Dedifferentiated amniotic fluid mesenchymal stem cell (primary cell): ENCODE data around the gene MTOR.
"Not testable (repeated sequence)": the region's sequence is repeated elsewhere in the genome, so short reads cannot be mapped to it uniquely, and the experiment has no call there.

Source experiments
- DNase-seq: peaks from one replicate; pipeline ENCODE4 v3.0.0-alpha.2; 2016; ENCODE audit errors: extremely low spot score

Gene MTOR

DNA sequence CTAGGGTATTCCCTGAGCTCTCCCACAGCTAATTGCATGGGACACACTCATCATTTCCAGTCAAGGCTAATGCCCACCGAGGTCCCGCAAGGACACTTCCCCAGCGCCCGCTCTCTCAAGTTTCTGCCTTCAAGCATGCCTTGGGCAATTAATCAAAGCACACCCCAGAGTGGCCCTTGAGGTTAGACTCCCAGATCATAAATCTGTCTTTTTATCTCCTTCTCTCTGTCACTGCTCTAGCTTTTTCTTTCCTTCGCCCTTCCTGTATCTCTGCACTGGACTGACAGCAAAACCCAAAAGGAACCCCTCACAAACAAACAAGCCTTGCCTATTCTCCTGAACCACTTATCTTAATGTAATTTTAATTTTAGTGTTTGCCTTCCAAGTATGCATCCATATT, 154.8 kb downstream of the MTOR start:
- no peak for DNase-seq

DNA sequence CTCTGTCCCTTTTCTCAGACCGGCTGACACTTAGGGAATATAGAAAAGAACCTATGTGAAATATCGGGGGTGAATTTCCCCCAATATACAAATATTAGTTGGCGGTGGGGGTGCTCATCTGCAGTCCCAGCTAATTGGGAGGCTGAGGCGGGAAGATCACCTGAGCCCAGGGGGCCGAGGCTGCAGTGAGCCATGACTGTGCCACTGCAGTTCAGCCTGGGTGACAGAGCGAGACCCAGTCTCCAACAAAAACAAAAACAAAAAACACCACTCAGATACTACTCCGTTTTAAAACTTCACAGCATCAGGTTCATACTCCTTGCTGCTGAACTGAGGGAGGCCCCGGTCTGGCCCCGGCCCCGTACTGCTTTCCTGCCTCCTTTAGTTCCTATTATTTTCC, 156.8 kb downstream of the MTOR start:
- DNase-seq, result no peak

DNA sequence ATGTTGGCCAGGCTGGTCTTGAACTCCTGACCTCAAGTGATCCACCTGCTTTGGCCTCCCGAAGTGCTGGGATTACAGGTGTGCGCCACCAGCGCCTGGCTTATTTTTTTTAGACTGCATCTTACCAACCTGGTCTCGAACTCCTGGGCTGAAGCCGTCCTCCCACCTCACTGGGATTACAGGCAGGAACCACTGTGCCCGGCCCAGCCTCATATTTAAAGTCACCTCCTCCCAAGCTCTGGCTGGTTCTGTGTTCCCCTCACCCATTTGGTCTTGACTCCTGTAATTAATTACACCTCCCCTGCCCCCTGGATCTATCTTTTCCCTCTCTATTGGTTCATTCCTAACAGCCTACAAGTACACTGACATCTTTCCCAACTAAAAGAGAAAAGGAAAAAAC, 161.0 kb downstream of the MTOR start:
- DNase-seq, result no peak

DNA sequence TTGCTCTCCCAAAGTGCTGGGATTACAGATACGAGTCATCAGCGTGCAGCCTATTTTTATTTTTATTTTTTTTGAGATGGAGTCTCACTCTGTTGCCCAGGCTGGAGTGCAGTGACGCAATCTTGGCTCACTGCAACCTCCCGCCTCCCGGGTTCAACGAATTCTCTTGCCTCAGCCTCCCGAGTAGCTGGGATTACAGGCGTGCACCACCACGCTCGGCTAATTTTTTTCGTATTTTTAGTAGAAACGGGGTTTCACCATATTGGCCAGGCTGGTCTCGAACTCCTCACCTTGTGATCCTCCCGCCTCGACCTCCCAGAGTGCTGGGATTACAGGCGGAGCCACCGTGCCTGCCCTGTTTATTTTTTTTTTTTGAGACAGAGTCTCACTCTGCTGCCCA, 161.5 kb downstream of the MTOR start:
- not testable (repeated sequence) for DNase-seq

DNA sequence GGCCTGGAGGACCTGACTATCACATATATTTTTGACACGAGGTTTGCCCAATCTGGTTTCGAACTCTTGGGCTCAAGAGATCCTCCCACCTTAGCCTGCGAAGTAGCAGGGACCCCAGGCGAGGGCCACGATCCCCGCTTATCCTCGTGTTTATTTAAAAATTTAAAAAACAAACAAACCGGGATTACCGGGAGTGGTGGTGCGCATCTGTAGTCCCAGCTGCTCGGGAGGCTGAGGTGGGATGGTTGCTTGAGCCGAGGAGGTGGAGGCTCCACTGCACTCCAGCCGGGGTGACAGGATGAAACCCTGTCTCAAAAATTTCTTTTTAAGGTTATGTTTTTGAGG, 162.2 kb downstream of the MTOR start:
- DNase-seq, result no peak

DNA sequence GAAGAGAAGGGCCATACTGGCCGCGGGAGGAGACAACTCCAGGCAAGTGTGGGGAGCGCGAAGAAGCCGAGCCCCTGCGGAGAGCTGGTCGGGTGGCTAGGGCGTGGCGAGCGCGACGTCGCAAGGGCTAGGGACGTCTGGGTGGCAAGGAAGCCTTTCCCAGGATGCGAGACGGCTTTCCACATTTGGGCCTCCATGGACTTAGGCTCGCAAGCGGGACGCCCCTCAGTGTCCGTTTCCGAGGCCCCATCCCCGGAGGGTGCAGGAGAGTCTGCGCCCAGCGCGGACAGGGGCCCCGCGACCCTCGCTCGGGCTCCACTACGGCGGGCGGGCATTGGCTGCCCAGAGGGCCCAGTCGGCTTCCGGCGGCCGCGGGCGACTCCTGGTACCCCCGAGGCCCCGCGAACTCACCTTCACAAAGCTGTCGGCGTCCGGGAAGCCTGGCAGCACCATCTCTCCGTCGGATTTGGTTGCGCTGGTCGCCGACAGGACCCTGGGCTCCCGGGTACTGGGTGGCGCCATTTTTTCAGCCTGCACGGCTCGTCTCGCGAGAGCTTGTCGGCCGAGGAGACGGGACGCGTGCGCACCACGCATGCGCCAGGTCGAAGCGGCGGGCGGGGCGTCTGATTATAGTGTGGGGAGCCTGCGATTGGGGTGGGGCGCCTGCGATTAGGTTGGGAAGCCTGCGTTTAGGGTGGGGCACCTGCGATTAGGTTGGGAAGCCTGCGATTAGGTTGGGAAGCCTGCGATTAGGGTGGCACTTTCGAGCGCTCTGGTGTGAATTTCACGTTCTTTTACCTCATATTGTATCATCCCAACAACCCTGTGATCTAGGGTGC, 162.8 kb downstream of the MTOR start, which contains the start of gene EXOSC10:
Gene EXOSC10, minus strand, starts transcription at position 560 of the 839 bp plus-strand sequence. Its CDS starts 38 bp downstream, at position 522.
- peak; percentile 81 for DNase-seq

DNA sequence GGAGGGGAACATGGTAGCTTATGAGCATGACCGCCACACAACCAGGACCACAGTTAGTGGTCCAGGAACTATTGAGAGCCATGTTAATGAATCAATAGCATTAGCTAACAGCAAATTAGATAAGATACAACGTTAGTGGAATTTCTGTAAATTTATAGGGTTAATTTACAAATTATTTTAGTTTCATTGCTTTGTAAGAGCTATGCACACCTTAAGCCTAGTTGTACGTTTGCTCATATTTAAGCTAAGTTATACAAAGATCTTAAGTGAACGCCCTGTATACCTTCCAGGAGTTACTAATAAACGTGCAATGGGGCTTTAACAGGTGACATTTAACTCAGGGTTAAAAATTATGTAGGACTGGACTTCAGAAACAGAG, 163.4 kb downstream of the MTOR start:
- DNase-seq, result no peak

DNA sequence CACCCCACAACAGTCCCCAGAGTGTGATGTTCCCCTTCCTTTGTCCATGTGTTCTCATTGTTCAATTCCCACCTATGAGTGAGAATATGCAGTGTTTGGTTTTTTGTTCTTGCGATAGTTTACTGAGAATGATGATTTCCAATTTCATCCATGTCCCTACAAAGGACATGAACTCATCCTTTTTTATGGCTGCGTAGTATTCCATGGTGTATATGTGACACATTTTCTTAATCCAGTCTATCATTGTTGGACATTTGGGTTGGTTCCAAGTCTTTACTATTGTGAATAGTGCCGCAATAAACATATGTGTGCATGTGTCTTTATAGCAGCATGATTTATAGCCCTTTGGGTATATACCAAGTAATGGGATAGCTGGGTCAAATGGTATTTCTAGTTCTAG, 178.6 kb downstream of the MTOR start:
- not testable (repeated sequence) for DNase-seq

DNA sequence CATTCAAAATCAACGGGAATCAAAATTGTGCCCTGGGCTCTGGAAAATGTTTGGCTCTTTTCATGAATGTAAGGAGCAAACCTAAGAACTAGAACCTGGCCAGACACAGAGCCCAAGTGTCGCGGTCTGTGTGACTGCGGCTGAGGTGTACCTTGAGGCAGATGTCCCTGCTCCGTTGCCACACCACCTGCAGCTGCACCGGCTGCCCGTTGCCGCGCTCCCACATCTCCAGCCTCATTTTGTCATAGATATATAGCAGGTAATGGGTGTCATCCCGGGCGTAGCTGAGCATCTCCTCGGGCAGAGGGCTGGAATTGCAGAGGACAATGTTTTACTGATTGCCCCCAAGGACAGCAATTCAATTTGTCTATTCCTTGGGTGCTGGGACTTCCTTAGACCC, 181.4 kb downstream of the MTOR start:
- no peak for DNase-seq

DNA sequence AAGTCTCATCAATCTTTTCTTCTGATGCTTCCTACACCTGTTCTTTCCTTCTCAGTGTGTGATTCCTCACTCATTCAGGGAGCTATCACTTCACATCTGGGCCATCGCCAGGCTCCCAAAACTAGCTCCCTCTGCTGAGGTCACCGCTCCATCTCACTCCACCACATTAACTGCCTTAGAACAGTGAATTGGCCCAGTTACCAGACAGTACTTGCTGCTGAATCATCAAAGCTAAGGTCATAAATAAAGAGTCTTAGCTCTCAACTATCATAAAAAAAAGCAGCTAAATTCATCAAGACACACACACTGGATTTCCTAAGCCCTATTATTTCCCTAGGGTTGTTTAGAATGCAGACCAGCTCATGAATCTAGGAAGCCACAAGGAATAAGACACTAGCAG, 183.7 kb downstream of the MTOR start:
- DNase-seq, result no peak

DNA sequence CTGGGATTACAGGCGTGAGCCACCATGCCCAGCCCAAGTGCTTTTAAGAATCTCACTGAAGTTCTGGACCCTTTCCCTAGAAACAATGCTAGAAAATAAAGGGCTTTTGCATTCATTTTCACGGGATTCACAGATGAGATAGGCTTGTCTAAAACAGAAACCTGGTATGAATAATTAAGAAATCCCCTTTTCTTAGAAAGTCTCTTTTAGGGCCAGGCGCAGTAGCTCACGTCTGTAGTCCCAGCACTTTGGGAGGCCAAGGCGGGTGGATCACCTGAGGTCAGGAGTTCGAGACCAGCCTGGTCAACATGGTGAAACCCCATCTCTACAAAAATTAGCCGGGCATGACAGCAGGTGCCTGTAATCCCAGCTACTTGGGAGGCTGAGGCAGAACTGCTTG, 189.0 kb downstream of the MTOR start:
- DNase-seq, result not testable (repeated sequence)

DNA sequence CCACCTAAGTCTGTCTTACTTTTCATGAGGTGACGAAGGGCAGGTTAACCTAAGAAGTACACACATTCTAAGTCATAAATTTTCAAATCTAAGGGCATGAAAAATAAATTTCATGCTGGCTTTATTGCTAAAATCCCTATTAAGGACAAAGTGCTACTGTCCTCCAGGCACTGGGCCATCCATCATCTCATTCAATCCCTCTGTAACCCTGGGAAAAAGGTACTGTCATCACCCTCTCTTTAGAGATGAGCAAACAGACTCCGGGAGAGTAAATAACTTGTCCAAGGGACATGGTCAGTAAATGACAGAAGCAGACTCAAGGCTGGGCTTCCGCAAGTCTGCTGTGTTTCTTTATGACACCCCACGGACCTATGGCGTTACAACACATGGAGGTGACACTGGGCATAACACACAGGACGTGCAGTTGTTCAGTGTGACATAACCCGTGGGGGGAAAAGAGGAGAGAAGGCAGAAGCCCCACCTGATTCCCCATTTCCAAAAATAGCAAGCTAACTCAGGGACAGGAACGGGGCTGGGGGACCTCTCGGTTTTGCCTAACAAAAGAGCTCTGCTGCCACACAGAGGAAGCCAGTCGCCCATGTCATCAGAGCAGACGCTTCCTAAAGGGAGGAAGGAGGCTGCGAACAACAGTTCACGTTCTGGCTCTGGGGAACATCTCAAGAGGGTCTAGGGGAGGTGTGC, 190.0 kb downstream of the MTOR start:
- DNase-seq, result no peak

DNA sequence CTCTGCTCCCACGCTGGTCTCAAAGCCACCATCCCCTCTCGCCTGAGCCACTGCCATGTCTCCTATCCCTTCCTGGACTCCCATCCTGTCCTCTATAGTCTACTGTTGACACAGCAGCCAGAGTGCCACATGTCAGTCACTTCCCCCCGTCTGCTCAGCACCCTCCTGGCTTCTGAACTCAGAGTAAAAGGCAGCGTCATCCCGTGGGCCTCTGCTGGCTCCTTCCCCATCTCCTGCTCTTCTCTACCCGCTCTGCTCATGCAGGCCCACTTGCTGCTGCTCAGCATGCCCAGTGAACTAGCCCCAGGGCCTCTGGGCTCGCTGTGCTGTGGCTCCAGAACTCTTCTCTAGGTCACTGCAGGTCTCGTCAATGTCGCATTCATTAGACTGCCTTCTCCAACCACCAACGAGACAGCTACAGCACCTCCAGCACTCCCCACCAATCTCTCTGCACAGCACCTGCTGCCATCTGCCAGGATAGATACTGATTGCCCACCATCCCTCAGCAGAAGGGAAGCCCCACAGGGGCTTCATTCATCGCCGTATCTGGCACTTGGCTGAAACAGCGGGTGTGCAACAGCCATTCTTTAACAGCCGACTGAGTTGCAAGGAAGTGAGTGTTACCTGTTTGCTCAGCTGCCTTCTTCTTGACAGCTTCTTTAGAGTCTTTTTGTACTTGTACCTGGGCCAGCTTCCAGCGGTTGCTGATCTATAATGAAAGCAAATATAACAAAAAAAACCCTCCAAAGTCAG, 190.7 kb downstream of the MTOR start:
- no peak for DNase-seq

DNA sequence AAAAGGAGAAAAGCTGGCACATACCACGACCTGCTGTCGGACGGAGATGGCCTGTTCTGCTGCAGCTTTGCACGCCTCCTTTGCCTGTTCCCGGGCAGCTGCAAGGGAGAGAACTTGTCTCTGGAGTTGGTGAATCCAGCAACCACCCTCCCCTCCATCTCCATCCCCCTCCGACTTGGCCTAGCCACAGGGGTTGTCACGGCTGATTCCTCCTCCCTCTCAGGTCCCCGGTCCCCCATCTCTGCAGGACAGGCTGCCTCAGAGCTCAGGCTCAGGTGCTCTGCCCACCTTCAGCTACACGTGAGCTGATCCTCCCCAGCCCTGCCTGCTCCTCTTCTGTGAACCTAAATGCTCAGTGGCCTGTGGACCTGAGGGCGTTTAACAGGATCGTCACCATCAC, 191.5 kb downstream of the MTOR start:
- no peak for DNase-seq

DNA sequence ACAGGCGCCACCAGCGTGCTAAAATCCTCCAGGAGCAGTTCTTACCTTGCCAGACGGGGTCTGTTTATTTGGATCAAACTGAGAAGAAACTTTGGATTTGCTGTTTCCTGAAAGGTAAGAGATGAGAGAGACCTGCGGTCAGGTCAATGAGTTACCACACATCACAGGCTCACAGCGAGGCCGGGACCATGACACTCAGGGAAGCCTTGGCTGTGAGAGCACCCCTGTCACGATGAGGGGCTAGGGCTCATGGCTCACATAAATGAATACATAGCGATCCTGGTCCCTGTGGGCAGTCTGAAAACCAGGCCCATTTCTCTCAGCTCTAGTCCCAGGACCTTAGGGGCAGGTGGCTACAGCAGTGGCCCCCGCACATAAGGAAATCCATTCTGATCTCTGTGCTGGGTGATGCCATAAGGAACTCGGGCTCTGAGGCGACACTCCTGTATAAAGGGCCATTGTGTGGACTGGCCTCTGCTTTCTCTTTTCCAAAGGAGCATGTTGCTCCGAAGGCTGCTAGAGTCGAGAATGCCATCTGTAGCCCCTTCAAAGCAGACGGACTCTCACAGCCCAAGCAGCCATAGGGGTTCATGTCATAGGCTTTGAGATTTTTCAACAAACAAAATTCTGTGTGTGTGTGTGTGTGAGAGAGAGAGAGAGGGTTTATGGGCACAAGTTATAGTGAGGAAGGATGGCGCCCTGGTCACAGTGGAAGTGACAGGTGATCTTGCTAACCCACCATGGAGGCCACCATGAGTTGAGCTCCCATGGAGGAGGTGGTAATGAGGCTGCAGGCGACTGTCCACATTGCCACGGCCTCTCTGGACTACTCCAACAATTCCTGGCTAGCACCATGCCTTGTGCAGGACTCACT, 193.5 kb downstream of the MTOR start:
- no peak for DNase-seq

DNA sequence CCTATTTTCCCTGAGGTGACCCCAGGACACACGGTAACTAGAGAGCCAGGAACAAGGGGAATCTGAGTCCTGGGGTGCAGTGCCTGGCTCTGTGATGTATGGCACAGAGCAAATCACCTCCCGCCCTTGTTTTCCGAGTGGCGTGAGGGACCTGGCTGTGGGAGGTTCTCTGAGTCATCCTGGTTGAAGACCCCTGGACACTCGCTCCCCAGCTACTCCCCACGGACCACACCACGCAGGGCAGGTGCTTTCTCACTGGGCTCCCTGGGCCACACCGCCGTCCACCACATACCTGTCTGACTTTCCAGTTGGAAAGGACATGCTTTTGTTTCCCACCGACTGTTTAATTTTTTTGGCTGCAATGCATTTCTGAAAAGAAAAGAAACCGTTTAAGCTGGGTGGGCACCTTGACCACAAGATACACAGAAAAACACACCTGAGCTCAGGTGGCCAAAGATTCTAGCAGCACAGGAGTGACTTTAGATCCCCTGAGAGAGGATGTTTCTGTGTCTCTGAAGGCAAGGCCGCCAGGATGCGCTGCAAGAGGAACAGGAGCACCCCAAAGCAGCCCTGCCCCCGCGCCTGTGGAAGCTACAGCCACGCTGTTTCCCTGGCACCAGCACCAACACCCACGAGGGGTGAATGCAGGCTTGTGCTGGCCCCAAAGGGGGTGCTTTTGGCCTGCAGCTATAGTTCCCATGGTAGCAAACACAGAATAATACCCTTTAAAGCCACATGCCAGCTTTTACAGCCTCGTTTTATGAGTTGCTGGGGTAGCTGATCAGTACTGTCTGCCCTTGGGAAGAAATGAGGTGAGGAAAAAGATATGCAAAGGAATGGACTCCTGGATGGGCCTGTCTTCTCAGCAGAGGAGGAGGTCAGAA, 194.4 kb downstream of the MTOR start:
- DNase-seq, result no peak

DNA sequence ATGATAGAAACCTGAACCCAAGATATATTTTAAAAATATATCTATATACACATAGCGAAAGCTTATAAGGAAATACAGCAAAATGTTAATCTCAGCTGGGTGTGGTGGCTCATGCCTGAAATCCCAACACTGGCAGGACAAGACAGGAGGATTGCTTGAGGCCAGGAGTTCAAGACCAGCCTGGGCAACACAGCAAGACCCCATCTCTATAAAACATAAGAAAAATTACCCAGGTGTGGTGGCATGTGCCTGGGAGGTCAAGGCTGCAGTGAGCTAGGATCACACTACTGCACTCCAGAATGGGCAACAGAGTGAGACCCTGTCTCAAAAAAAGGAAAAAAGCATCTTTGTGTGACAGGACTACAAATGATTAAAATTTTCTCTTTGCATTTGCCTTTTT, 196.6 kb downstream of the MTOR start:
- DNase-seq, result no peak

DNA sequence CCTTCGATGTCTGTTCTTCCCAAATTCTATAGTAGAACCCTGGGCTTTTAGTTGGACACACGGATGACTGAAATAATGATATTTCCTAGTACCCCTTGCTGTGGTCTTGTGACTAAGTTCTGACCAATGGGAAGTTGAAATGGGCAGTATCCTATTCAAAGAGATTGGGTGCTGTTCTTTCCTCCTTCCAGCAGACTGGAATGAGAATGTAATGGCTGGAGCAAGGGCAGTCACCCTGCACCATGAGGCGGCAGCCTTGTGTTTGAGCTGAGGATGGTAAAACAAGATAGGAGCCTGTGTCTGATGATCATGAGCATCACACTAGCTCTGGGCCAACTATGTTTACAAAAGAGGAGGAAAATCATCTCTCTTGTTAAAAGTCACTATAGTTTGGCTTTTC, 197.4 kb downstream of the MTOR start:
- no peak for DNase-seq

DNA sequence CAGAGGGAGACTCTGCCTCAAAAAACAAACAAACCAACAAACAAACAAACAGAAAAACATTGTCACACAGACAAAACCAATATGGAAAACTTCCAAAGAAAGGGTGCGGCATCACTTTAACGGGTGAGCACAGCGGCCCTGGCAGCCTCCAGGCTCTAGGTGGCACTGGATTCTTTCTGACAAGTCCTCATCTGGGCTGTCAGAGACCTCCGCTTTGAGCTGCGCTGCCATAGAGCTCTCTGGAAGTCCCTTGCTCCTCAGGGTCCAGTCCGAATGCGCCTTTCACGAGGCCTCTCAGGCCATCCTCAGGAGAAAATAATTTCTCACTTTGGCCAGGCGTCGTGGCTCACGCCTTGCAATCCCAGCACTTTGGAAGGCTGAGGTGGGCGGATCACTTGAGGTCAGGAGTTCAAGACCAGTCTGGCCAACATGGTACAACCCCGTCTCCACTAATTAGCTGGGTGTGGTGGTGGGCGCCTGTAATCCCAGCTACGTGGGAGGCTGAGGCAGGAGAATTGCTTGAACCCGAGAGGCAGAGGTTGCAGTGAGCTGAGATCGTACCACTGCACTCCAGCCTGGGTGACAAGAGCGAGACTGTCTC, 198.3 kb downstream of the MTOR start:
- not testable (repeated sequence) for DNase-seq

DNA sequence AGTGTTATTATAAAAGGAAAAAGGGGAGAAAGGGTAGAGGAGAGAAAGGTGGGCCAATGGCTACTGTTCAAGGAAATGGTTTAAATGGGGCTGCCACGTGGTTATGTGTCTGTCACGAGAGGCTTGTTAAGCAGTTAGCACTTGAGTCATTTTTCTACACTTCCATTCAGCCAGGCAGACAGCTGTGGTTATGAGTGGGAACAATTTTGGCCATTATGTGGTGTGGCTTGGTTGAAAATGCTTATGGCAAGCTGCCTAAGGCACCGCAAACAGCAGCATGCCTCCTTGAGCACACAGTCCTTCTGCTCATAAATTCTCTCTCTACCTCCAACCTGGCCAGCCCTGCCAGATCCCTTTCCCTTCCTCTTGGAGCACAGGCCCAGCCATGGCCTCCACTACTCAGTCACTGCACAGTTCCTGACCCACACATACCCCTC, 199.4 kb downstream of the MTOR start:
- DNase-seq, result no peak
